NCI-H510A treated with DMSO at 0.1 percent for 48 hours (cell line): ENCODE results near the gene CFAP73.

Experiments used
- DNase-seq: peaks from one replicate; lab custom pipeline; 2025; lab: John Stamatoyannopoulos, UW

Gene CFAP73

GRCh38 chr12:113165521-113166450 is 16.3 kb downstream of the CFAP73 start:
- DNase-seq: no peak

- no peak for DNase-seq
Observed at GRCh38 chr12:113167868-113168267, 18.3 kb downstream of the CFAP73 start.

GRCh38 chr12:113169697-113170096 is 20.2 kb downstream of the CFAP73 start:
- DNase-seq: no peak

- DNase-seq: no peak
Observed at GRCh38 chr12:113170457-113170856, 20.9 kb downstream of the CFAP73 start.

GRCh38 chr12:113170926-113171325 is 21.4 kb downstream of the CFAP73 start:
- no peak for DNase-seq

- DNase-seq: no peak
Observed at GRCh38 chr12:113171543-113171942, 22.0 kb downstream of the CFAP73 start.

- no peak for DNase-seq
Observed at GRCh38 chr12:113172185-113172584, 22.7 kb downstream of the CFAP73 start.

GRCh38 chr12:113173081-113173698 is 23.7 kb downstream of the CFAP73 start:
- DNase-seq: no peak

GRCh38 chr12:113174461-113175384 is 25.2 kb downstream of the CFAP73 start:
- peak; percentile 58 for DNase-seq

- DNase-seq: no peak
Observed at GRCh38 chr12:113179023-113179422, 29.5 kb downstream of the CFAP73 start.

- no peak for DNase-seq
Observed at GRCh38 chr12:113180333-113180732, 30.8 kb downstream of the CFAP73 start.

- no peak for DNase-seq
Observed at GRCh38 chr12:113181975-113182374, 32.5 kb downstream of the CFAP73 start.

GRCh38 chr12:113183030-113183589 is 33.6 kb downstream of the CFAP73 start:
- no peak for DNase-seq

- DNase-seq: peak; percentile 94
Observed at GRCh38 chr12:113184098-113184899, 34.8 kb downstream of the CFAP73 start.

- DNase-seq: peak; percentile 94
Observed at GRCh38 chr12:113184900-113185179, 35.3 kb downstream of the CFAP73 start.

- DNase-seq: peak; percentile 64
Observed at GRCh38 chr12:113185180-113186032, 35.9 kb downstream of the CFAP73 start, which contains the start of the genes DDX54 and RITA1. DDX54 (minus strand) TSS chr12:113185478; CDS start chr12:113185451, 27 bp downstream. RITA1 (plus strand) TSS chr12:113185721; CDS start chr12:113186747, 1,026 bp downstream.

GRCh38 chr12:113186033-113186365 is 36.5 kb downstream of the CFAP73 start:
- DNase-seq: peak; percentile 23

GRCh38 chr12:113186666-113187325 is 37.3 kb downstream of the CFAP73 start:
- DNase-seq: no peak

GRCh38 chr12:113189361-113189760 is 39.8 kb downstream of the CFAP73 start:
- DNase-seq: no peak

- peak; percentile 13 for DNase-seq
Observed at GRCh38 chr12:113190761-113191160, 41.2 kb downstream of the CFAP73 start.
